WTC11 (cell line): ENCODE measurements around the gene VIT. TPM values are rescaled to one million over a fixed set of nuclear protein-coding genes. Genes with fewer than 3 reads are reported as not detected.

Experiments
- ATAC-seq: fragments of 200-7000 bp; cut with Tn5 transposase; 2 replicates; pipeline ENCODE4 v1.10.0; 2021; ENCODE audit warnings: mild to moderate bottlenecking, moderate library complexity
- CTCF ChIA-PET: fragments of 300-600 bp; sonication (Branson Sonifier 250); formaldehyde crosslinking; loops from one replicate; lab custom pipeline; 2021; ENCODE audit warnings: antibody characterized with exemption; lab: Charles Lee
- POLR2A ChIA-PET: fragments of 350-600 bp; sonication (Branson Sonifier 250); formaldehyde crosslinking; loops from one replicate; lab custom pipeline; 2021; ENCODE audit warnings: antibody characterized with exemption; lab: Charles Lee
- DNase-seq: peaks from one replicate; pipeline ENCODE4 v3.0.0; 2021; ENCODE audit warnings: low spot score
- H3K27ac Mint-ChIP-seq: 2 replicates; pipeline ENCODE4 v1.8.0; 2021; ENCODE audit warnings: mixed read lengths
- H3K27me3 Mint-ChIP-seq: 2 replicates; pipeline ENCODE4 v1.8.0; 2021; ENCODE audit warnings: low read depth, mild to moderate bottlenecking, moderate library complexity, mixed read lengths
- H3K36me3 Mint-ChIP-seq: 2 replicates; pipeline ENCODE4 v1.8.0; 2021; ENCODE audit warnings: mixed read lengths
- H3K4me1 Mint-ChIP-seq: 2 replicates; pipeline ENCODE4 v1.8.0; 2022; ENCODE audit warnings: mixed read lengths
- H3K4me3 Mint-ChIP-seq: 2 replicates; pipeline ENCODE4 v1.8.0; 2021; ENCODE audit warnings: mild to moderate bottlenecking, moderate library complexity, mixed read lengths
- H3K9me3 Mint-ChIP-seq: 2 replicates; pipeline ENCODE4 v1.8.0; 2021; ENCODE audit warnings: mixed read lengths
- ESRRA ChIP-seq: sonication (generic); formaldehyde crosslinking; IDR thresholded peaks from 2 replicates; pipeline ENCODE4 v1.8.1; 2022; ENCODE audit warnings: mild to moderate bottlenecking, missing genetic modification reagents, borderline replicate concordance
- ETV6 ChIP-seq: sonication (generic); formaldehyde crosslinking; IDR thresholded peaks from 2 replicates; pipeline ENCODE4 v1.8.1; 2022; ENCODE audit warnings: mild to moderate bottlenecking, missing genetic modification reagents
- GABPB1 ChIP-seq: sonication (generic); formaldehyde crosslinking; IDR thresholded peaks from 2 replicates; pipeline ENCODE4 v1.8.1; 2023; ENCODE audit warnings: mild to moderate bottlenecking, missing genetic modification reagents
- IRF2 ChIP-seq: sonication (generic); formaldehyde crosslinking; IDR thresholded peaks from 2 replicates; pipeline ENCODE4 v1.8.0; 2022; ENCODE audit warnings: low read depth, missing genetic modification reagents, borderline replicate concordance
- SMAD3 ChIP-seq: sonication (generic); formaldehyde crosslinking; IDR thresholded peaks from 2 replicates; pipeline ENCODE4 v1.8.0; 2022; ENCODE audit warnings: missing genetic modification reagents, mild to moderate bottlenecking, borderline replicate concordance
- SOX15 ChIP-seq: fragments of 250-450 bp; sonication (Bioruptor Pico); IDR thresholded peaks from 2 replicates; pipeline ENCODE4 v1.9.0; 2021; ENCODE audit warnings: mild to moderate bottlenecking
- ZNF121 ChIP-seq: sonication (generic); formaldehyde crosslinking; IDR thresholded peaks from 2 replicates; pipeline ENCODE4 v1.8.0; 2023; ENCODE audit warnings: missing genetic modification reagents
- ZNF232 ChIP-seq: sonication (generic); formaldehyde crosslinking; IDR thresholded peaks from 2 replicates; pipeline ENCODE4 v1.8.0; 2022; ENCODE audit warnings: mild to moderate bottlenecking, missing genetic modification reagents
- ZNF416 ChIP-seq: fragments of 250-450 bp; sonication (Bioruptor Pico); IDR thresholded peaks from 2 replicates; pipeline ENCODE4 v1.9.0; 2021; ENCODE audit warnings: mild to moderate bottlenecking, inconsistent platforms
- total RNA-seq: library from RNA; stranded (reverse); gene quantifications from 3 replicates; pipeline ENCODE4 v1.2.3, GENCODE V29; 2021
- TF ChIP-seq, protein P1 (sequence below): sonication (generic); formaldehyde crosslinking; IDR thresholded peaks from 2 replicates; pipeline ENCODE4 v1.8.1; 2023; ENCODE audit warnings: mild to moderate bottlenecking, missing genetic modification reagents, borderline replicate concordance
- TF ChIP-seq, protein P2 (sequence below): sonication (generic); formaldehyde crosslinking; IDR thresholded peaks from 2 replicates; pipeline ENCODE4 v1.8.0; 2022; ENCODE audit warnings: missing genetic modification reagents
- TF ChIP-seq, protein P3 (sequence below): sonication (generic); formaldehyde crosslinking; conservative IDR thresholded peaks from 2 replicates; pipeline ENCODE4 v1.8.1; 2022; ENCODE audit warnings: mild to moderate bottlenecking, missing genetic modification reagents
- TF ChIP-seq, protein P4 (sequence below): sonication (generic); formaldehyde crosslinking; IDR thresholded peaks from 2 replicates; pipeline ENCODE4 v1.8.1; 2023; ENCODE audit warnings: mild to moderate bottlenecking, missing genetic modification reagents
- TF ChIP-seq, protein P5 (sequence below): sonication (generic); formaldehyde crosslinking; IDR thresholded peaks from 2 replicates; pipeline ENCODE4 v1.8.0; 2022; ENCODE audit warnings: mild to moderate bottlenecking, missing genetic modification reagents
- TF ChIP-seq, protein P6 (sequence below): sonication (generic); formaldehyde crosslinking; IDR thresholded peaks from 2 replicates; pipeline ENCODE4 v1.8.1; 2022; ENCODE audit warnings: mild to moderate bottlenecking, moderate library complexity, missing genetic modification reagents

VIT gene
- total RNA-seq, 1 experiment from 2014 or later: 0.46 TPM

DNA sequence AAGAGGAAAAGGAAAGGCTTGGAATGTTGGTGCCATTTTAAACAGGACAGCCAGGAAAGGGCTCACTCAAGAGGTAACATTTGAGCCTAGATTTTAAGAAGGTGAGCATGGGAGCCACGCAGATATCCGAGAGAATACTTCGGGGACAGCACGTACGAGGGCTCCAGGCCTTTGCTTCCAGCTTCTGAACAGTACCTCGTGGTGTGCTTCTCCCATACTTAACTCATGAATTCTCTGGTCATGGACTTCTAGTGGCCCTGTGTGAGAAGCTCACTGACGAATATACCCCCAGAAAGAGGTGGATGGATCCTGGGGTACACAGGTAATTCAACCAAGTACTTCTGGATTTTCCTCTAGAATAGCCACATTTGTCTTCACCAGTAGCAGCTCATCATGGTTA, 2.7 kb upstream of the VIT start (continued):
- TF ChIP-seq, protein P1, sequence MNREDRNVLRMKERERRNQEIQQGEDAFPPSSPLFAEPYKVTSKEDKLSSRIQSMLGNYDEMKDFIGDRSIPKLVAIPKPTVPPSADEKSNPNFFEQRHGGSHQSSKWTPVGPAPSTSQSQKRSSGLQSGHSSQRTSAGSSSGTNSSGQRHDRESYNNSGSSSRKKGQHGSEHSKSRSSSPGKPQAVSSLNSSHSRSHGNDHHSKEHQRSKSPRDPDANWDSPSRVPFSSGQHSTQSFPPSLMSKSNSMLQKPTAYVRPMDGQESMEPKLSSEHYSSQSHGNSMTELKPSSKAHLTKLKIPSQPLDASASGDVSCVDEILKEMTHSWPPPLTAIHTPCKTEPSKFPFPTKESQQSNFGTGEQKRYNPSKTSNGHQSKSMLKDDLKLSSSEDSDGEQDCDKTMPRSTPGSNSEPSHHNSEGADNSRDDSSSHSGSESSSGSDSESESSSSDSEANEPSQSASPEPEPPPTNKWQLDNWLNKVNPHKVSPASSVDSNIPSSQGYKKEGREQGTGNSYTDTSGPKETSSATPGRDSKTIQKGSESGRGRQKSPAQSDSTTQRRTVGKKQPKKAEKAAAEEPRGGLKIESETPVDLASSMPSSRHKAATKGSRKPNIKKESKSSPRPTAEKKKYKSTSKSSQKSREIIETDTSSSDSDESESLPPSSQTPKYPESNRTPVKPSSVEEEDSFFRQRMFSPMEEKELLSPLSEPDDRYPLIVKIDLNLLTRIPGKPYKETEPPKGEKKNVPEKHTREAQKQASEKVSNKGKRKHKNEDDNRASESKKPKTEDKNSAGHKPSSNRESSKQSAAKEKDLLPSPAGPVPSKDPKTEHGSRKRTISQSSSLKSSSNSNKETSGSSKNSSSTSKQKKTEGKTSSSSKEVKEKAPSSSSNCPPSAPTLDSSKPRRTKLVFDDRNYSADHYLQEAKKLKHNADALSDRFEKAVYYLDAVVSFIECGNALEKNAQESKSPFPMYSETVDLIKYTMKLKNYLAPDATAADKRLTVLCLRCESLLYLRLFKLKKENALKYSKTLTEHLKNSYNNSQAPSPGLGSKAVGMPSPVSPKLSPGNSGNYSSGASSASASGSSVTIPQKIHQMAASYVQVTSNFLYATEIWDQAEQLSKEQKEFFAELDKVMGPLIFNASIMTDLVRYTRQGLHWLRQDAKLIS (CRISPR knock-in tag): no peak
- TF ChIP-seq SOX15 (CRISPR knock-in tag): no peak
- TF ChIP-seq, protein P2, sequence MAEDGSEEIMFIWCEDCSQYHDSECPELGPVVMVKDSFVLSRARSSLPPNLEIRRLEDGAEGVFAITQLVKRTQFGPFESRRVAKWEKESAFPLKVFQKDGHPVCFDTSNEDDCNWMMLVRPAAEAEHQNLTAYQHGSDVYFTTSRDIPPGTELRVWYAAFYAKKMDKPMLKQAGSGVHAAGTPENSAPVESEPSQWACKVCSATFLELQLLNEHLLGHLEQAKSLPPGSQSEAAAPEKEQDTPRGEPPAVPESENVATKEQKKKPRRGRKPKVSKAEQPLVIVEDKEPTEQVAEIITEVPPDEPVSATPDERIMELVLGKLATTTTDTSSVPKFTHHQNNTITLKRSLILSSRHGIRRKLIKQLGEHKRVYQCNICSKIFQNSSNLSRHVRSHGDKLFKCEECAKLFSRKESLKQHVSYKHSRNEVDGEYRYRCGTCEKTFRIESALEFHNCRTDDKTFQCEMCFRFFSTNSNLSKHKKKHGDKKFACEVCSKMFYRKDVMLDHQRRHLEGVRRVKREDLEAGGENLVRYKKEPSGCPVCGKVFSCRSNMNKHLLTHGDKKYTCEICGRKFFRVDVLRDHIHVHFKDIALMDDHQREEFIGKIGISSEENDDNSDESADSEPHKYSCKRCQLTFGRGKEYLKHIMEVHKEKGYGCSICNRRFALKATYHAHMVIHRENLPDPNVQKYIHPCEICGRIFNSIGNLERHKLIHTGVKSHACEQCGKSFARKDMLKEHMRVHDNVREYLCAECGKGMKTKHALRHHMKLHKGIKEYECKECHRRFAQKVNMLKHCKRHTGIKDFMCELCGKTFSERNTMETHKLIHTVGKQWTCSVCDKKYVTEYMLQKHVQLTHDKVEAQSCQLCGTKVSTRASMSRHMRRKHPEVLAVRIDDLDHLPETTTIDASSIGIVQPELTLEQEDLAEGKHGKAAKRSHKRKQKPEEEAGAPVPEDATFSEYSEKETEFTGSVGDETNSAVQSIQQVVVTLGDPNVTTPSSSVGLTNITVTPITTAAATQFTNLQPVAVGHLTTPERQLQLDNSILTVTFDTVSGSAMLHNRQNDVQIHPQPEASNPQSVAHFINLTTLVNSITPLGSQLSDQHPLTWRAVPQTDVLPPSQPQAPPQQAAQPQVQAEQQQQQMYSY (CRISPR knock-in tag): no peak
- no peak for TF ChIP-seq ESRRA (CRISPR knock-in tag)
- TF ChIP-seq ETV6 (CRISPR knock-in tag): no peak
- TF ChIP-seq SMAD3 (CRISPR knock-in tag): no peak

DNA sequence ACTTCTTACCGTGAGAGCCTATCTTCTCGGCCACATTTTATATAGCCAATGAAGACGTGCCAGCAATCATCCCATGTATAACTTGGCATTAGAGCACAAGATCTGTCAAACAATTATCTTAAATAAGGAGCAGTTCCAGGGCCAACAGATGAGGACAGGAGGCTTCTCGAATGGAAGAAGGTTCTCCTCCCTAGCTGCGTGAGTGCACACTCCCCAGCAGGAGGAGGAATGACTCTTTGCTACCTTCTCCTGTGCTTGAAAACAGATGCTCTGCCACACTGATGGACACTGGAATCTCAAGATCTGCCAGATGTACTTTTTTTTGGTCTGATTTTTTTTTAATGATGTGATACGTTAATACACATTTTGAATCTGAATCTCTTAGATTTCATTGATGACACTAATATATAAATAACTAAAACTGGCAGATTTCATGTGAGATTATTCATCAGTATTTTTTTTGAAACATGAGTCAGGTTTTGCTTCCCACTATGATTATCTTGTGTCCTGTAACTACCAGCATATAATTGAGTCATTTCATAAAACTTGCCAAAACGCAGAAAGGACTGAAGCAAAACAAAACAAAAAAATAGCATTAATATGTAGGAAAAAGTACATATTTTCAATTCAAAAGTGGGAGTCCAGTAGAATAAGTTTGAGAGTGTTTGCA, 626 bp upstream of the VIT start:
- peak; percentile 92 for ATAC-seq
- H3K36me3 Mint-ChIP-seq: no peaks in the 10 kb centered on the region
- no peak for DNase-seq
- TF ChIP-seq, protein P3, sequence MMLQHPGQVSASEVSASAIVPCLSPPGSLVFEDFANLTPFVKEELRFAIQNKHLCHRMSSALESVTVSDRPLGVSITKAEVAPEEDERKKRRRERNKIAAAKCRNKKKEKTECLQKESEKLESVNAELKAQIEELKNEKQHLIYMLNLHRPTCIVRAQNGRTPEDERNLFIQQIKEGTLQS (CRISPR knock-in tag): no peak
- TF ChIP-seq GABPB1: no peak
- H3K4me3 Mint-ChIP-seq: no peak overlapping the region
- H3K9me3 Mint-ChIP-seq: no peaks in the 10 kb centered on the region
- ChIA-PET CTCF (interaction anchor here (0.6 to 4.8 kb wide), 4 partner anchors 75 to 185 kb away, joined by 3 to 29 read pairs (median 10); no protein-coding TSS in a partner anchor), POLR2A (no interaction called here)
- H3K4me1 Mint-ChIP-seq: peaks cover 19% of the 10 kb centered on the region
- no peaks in the 10 kb centered on the region for H3K27me3 Mint-ChIP-seq
- no peak overlapping the region for H3K27ac Mint-ChIP-seq

DNA sequence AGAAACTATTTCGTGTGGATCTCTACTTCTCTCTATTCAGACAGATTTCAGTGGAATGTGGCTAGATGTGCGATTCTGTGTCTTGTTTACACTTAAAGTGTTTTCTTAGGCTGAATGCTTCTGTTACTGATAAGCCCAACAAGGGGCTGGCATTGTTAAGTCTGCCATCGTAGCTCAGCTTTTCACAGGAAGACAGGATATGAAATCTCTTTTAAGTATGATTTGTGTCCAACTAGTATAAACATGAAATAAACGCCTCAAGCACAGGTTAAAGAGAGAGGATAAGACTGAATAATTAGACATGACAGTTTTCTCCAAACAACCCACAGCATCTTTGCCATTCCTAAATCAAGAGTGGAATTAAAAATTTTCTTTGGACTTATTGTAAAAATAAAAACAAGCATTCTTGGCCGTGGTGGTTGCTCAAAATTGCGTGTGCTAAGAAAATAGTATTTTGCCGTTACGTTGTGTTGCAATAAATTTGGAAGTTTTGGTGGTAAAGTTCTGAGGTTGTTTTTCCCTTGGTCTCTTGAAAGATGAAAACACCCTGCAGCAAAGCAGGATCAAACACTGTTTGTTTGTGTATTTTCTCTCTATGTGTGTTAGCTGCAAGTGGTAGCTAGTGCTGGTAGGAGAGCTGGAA, 1.0 kb downstream of the VIT start:
- CTCF ChIA-PET: interaction anchor here (0.9 to 4.8 kb wide), 3 partner anchors 33 to 88 kb away, joined by 3 to 29 read pairs (median 15); no protein-coding TSS in a partner anchor
- POLR2A ChIA-PET: no interaction called here
- ATAC-seq: no peak
- no peak overlapping the region for H3K4me3 Mint-ChIP-seq
- no peaks in the 10 kb centered on the region for H3K36me3 Mint-ChIP-seq
- TF ChIP-seq ETV6 (CRISPR knock-in tag) (no peak), ZNF416 (CRISPR knock-in tag) (no peak), ZNF232 (CRISPR knock-in tag) (no peak), IRF2 (CRISPR knock-in tag) (no peak), ZNF121 (CRISPR knock-in tag) (no peak)
- TF ChIP-seq, protein P4, sequence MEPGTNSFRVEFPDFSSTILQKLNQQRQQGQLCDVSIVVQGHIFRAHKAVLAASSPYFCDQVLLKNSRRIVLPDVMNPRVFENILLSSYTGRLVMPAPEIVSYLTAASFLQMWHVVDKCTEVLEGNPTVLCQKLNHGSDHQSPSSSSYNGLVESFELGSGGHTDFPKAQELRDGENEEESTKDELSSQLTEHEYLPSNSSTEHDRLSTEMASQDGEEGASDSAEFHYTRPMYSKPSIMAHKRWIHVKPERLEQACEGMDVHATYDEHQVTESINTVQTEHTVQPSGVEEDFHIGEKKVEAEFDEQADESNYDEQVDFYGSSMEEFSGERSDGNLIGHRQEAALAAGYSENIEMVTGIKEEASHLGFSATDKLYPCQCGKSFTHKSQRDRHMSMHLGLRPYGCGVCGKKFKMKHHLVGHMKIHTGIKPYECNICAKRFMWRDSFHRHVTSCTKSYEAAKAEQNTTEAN (CRISPR knock-in tag): no peak
- TF ChIP-seq, protein P5, sequence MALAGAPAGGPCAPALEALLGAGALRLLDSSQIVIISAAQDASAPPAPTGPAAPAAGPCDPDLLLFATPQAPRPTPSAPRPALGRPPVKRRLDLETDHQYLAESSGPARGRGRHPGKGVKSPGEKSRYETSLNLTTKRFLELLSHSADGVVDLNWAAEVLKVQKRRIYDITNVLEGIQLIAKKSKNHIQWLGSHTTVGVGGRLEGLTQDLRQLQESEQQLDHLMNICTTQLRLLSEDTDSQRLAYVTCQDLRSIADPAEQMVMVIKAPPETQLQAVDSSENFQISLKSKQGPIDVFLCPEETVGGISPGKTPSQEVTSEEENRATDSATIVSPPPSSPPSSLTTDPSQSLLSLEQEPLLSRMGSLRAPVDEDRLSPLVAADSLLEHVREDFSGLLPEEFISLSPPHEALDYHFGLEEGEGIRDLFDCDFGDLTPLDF: no peak
- TF ChIP-seq, protein P6, sequence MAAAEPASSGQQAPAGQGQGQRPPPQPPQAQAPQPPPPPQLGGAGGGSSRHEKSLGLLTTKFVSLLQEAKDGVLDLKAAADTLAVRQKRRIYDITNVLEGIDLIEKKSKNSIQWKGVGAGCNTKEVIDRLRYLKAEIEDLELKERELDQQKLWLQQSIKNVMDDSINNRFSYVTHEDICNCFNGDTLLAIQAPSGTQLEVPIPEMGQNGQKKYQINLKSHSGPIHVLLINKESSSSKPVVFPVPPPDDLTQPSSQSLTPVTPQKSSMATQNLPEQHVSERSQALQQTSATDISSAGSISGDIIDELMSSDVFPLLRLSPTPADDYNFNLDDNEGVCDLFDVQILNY: no peak
- TF ChIP-seq, all 79 proteins: peak for 0
- no peaks in the 10 kb centered on the region for H3K27me3 Mint-ChIP-seq
- H3K4me1 Mint-ChIP-seq: peaks cover 31% of the 10 kb centered on the region
- no peak for DNase-seq
- no peaks in the 10 kb centered on the region for H3K9me3 Mint-ChIP-seq
- no peak overlapping the region for H3K27ac Mint-ChIP-seq
